Tibial nerve (tissue), 4 donors: ENCODE results near the gene NPHS1. TPM values are rescaled to one million over a fixed set of nuclear protein-coding genes. Genes with fewer than 3 reads are reported as not detected.

Experiments
- DNase-seq, 2 donors: peaks; one replicate each; pipeline ENCODE4 v3.0.0-alpha.2; 2019; ENCODE audit warnings: low spot score in 2 of 2
- H3K27ac ChIP-seq, 4 donors: fragments of 200-600 bp; sonication (generic) in 3 of 4; one replicate each; pipeline ENCODE4 v1.5.1; 2017 to 2019; ENCODE audit warnings: mild to moderate bottlenecking in 1 of 4
- H3K27me3 ChIP-seq, 2 donors: fragments of 200-600 bp; sonication (generic) in 1 of 2; one replicate each; pipeline versions ENCODE4 v1.5.1 to v1.6.0; 2017 to 2019
- H3K36me3 ChIP-seq, 3 donors: fragments of 200-600 bp; sonication (generic); one replicate each; pipeline ENCODE4 v1.5.1; 2018 to 2019
- H3K4me1 ChIP-seq, 4 donors: fragments of 200-600 bp; sonication (generic) in 3 of 4; one replicate each; pipeline ENCODE4 v1.5.1; 2017 to 2019
- H3K4me3 ChIP-seq, 4 donors: fragments of 200-600 bp; sonication (generic) in 3 of 4; one replicate each; pipeline ENCODE4 v1.5.1; 2017 to 2019; ENCODE audit warnings: mild to moderate bottlenecking in 1 of 4, moderate library complexity in 1 of 4
- H3K9me3 ChIP-seq, 4 donors: fragments of 200-600 bp; sonication (generic) in 3 of 4; one replicate each; pipeline ENCODE4 v1.5.1; 2017 to 2019
- CTCF ChIP-seq, 5 experiments: fragments of 200-600 bp in 3 of 5; fragments of 450-650 bp in 2 of 5; sonication (generic) in 3 of 5; IDR thresholded peaks; one replicate each; pipeline ENCODE4 v1.5.1; 2016 to 2019; ENCODE audit warnings: antibody characterized with exemption in 5 of 5, mild to moderate bottlenecking in 3 of 5, moderate library complexity in 2 of 5
- EP300 ChIP-seq, 2 donors: sonication (generic); formaldehyde crosslinking; IDR thresholded peaks; one replicate each; pipeline ENCODE4 v1.6.1; 2017; ENCODE audit warnings: antibody characterized with exemption in 2 of 2, mild to moderate bottlenecking in 1 of 2
- POLR2A ChIP-seq, 2 donors: fragments of 450-650 bp; IDR thresholded peaks; one replicate each; pipeline ENCODE4 v1.6.1; 2017; ENCODE audit warnings: antibody characterized with exemption in 2 of 2, mild to moderate bottlenecking in 2 of 2, moderate library complexity in 2 of 2
- WGBS, 2 donors: methylation state at CpG; one replicate each; pipeline ENCODE4 v1.1.5; 2018; 5-methylcytosine and 5-hydroxymethylcytosine counted together
- total RNA-seq, 4 donors: library from RNA; depleted of rRNA; stranded (reverse); fragments of >200 nt; gene quantifications; one replicate each; pipeline ENCODE4 v1.1.0, GENCODE V29; 2016

The NPHS1 gene
- total RNA-seq, 4 donors from 2014 or later: not detected

GRCh38 chr19:35890113-35890650 lies 37.9 kb upstream of the NPHS1 start:
- Histone ChIP-seq H3K36me3 (peaks cover 0 to 87% (median 18%) of the 10 kb centered on the region in 3 donors), H3K27me3 (no peaks in the 10 kb centered on the region), H3K27ac (no peak overlapping the region), H3K4me1 (no peaks in the 10 kb centered on the region), H3K9me3 (no peaks in the 10 kb centered on the region), H3K4me3 (no peak overlapping the region)
- DNase-seq: no peak
- WGBS, 2 donors: 86 to 89% methylated on average over 13 of the region's 13 CpGs
- no peak for TF ChIP-seq POLR2A (IDR thresholded peaks at IDR 0.05)
- no peak for TF ChIP-seq CTCF (IDR thresholded peaks at IDR 0.05)
- TF ChIP-seq EP300 (IDR thresholded peaks at IDR 0.05): no peak

GRCh38 chr19:35889370-35890112 lies 37.2 kb upstream of the NPHS1 start:
- Histone ChIP-seq H3K4me3 (no peak overlapping the region), H3K9me3 (no peaks in the 10 kb centered on the region), H3K36me3 (peaks cover 0 to 81% (median 13%) of the 10 kb centered on the region in 3 donors), H3K27me3 (no peaks in the 10 kb centered on the region), H3K27ac (no peak overlapping the region), H3K4me1 (no peaks in the 10 kb centered on the region)
- TF ChIP-seq POLR2A (IDR thresholded peaks at IDR 0.05): no peak
- TF ChIP-seq EP300 (IDR thresholded peaks at IDR 0.05): no peak
- TF ChIP-seq CTCF (IDR thresholded peaks at IDR 0.05): no peak
- DNase-seq: no peak
- 86 to 88% methylated on average over 16 to 18 of the region's 18 CpGs for WGBS, 2 donors

- WGBS, 2 donors: 87 to 90% methylated on average over 9 of the region's 9 CpGs
- TF ChIP-seq EP300 (IDR thresholded peaks at IDR 0.05): no peak
- no peak for TF ChIP-seq CTCF (IDR thresholded peaks at IDR 0.05)
- no peak for TF ChIP-seq POLR2A (IDR thresholded peaks at IDR 0.05)
- DNase-seq: no peak
- Histone ChIP-seq H3K4me1 (no peaks in the 10 kb centered on the region), H3K36me3 (peaks cover 0 to 69% (median 13%) of the 10 kb centered on the region in 3 donors), H3K27me3 (no peaks in the 10 kb centered on the region), H3K27ac (no peak overlapping the region), H3K4me3 (no peak overlapping the region), H3K9me3 (no peaks in the 10 kb centered on the region)
These were observed 36.1 kb upstream of the NPHS1 start for GRCh38 chr19:35888398-35888797.

- H3K27me3 ChIP-seq: no peaks in the 10 kb centered on the region
- TF ChIP-seq EP300 (IDR thresholded peaks at IDR 0.05) (no peak), CTCF (IDR thresholded peaks at IDR 0.05) (no peak), POLR2A (IDR thresholded peaks at IDR 0.05) (no peak)
- no peak overlapping the region for H3K27ac ChIP-seq
- 85 to 91% methylated on average over 4 to 5 of the region's 5 CpGs for WGBS, 2 donors
- no peaks in the 10 kb centered on the region for H3K4me1 ChIP-seq
- H3K9me3 ChIP-seq: no peaks in the 10 kb centered on the region
- H3K4me3 ChIP-seq: no peak overlapping the region
- peaks cover 0 to 57% (median 13%) of the 10 kb centered on the region in 3 donors for H3K36me3 ChIP-seq
- DNase-seq: no peak
These were observed 34.9 kb upstream of the NPHS1 start for GRCh38 chr19:35887197-35887596.

GRCh38 chr19:35885904-35886303 lies 33.6 kb upstream of the NPHS1 start:
- no peak overlapping the region for H3K27ac ChIP-seq
- H3K27me3 ChIP-seq: no peaks in the 10 kb centered on the region
- peaks cover 0 to 46% (median 13%) of the 10 kb centered on the region in 3 donors for H3K36me3 ChIP-seq
- WGBS, 2 donors: 93 to 97% methylated on average over 7 to 8 of the region's 8 CpGs
- no peaks in the 10 kb centered on the region for H3K9me3 ChIP-seq
- DNase-seq: no peak
- TF ChIP-seq EP300 (IDR thresholded peaks at IDR 0.05) (no peak), CTCF (IDR thresholded peaks at IDR 0.05) (no peak), POLR2A (IDR thresholded peaks at IDR 0.05) (no peak)
- no peaks in the 10 kb centered on the region for H3K4me1 ChIP-seq
- no peak overlapping the region for H3K4me3 ChIP-seq
